ENCODE measurements around the gene RFX2.

DNA sequence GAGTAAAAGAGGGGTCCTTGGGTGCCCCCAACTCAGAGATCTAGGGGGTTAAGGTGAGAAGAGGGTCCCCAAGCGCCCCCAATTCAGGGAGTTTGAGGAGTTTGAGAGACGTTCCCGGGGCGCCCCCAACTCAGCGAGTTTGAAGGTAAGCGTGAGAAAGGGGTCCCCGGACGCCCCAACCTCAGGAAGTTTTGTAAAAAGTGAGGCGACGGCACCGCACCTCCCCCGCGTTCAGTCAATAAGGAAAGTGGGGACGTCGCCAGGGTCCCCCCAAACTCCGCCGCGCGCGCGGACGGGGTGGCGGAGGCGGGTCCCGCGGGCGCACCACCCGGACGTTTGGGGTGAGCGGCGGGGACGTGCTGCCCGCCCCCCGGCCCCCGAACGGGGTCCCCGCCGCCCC lies 353 bp downstream of the RFX2 start:
- TF ChIP-seq, protein P1, sequence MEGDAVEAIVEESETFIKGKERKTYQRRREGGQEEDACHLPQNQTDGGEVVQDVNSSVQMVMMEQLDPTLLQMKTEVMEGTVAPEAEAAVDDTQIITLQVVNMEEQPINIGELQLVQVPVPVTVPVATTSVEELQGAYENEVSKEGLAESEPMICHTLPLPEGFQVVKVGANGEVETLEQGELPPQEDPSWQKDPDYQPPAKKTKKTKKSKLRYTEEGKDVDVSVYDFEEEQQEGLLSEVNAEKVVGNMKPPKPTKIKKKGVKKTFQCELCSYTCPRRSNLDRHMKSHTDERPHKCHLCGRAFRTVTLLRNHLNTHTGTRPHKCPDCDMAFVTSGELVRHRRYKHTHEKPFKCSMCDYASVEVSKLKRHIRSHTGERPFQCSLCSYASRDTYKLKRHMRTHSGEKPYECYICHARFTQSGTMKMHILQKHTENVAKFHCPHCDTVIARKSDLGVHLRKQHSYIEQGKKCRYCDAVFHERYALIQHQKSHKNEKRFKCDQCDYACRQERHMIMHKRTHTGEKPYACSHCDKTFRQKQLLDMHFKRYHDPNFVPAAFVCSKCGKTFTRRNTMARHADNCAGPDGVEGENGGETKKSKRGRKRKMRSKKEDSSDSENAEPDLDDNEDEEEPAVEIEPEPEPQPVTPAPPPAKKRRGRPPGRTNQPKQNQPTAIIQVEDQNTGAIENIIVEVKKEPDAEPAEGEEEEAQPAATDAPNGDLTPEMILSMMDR (IDR thresholded peaks at IDR 0.05), result no peak
- TF ChIP-seq ZFX (IDR thresholded peaks at IDR 0.05; ENCODE audit: borderline replicate concordance), result no peak

Data from 22Rv1 (cell line).